Stomach (tissue), 4 donors: Measurements from ENCODE around the gene FAM124B.

Experiments
- EP300 ChIP-seq: sonication (generic); formaldehyde crosslinking; IDR thresholded peaks from one replicate; pipeline ENCODE4 v1.6.1; 2017; ENCODE audit warnings: antibody characterized with exemption
- POLR2A ChIP-seq, 4 donors: fragments of 450-650 bp; IDR thresholded peaks; one replicate each; pipeline ENCODE4 v1.6.1; 2016; ENCODE audit warnings: antibody characterized with exemption in 4 of 4, control low read depth in 2 of 4, mild to moderate bottlenecking in 1 of 4, moderate library complexity in 1 of 4
- POLR2AphosphoS5 ChIP-seq, 3 donors: sonication (generic); formaldehyde crosslinking; IDR thresholded peaks; one replicate each; pipeline ENCODE4 v1.6.1; 2016; ENCODE audit warnings: antibody characterized with exemption in 3 of 3
- TF ChIP-seq, protein P1 (sequence below), 7 experiments: fragments of 450-650 bp in 4 of 7; fragments of 200-600 bp in 3 of 7; sonication (generic) in 3 of 7; IDR thresholded peaks; one replicate each; pipeline ENCODE4 v1.5.1; 2016 to 2019; ENCODE audit warnings: antibody characterized with exemption in 7 of 7, control low read depth in 2 of 7, mild to moderate bottlenecking in 1 of 7

DNA sequence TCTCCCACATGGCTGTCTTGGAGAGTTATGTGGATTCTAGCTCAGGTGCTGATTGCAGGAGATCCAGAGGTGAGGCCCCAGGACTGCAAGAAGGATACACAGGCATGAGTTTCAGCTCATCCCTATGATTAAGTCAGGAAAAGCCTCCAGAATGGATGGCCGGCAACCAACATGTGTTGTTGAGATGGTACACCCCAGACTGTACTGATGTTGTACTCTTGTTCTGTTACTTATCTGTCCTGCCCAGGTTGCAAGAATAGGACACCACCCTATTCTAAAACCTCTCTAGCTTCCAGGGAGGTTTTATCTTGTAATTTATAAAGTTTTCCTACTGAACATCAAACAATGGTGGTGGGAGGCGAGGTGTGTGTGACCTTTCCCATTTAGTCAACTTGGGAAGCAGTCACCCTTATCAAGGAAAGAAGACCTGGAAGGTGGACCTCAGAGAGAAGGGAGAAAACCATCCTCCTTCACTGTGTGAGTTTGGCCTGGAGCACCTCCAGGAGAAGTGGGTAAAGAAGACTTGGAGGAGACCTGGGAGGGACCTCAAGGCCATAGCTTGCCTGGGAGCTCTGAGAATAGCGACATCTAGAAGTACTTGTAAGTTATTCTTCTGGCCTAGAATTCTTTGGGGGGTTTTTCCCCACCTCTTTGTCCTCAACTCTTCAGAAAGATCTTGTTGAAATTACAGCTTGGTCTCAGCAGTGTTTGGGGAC lies 8.6 kb downstream of the FAM124B start:
- TF ChIP-seq, protein P1, sequence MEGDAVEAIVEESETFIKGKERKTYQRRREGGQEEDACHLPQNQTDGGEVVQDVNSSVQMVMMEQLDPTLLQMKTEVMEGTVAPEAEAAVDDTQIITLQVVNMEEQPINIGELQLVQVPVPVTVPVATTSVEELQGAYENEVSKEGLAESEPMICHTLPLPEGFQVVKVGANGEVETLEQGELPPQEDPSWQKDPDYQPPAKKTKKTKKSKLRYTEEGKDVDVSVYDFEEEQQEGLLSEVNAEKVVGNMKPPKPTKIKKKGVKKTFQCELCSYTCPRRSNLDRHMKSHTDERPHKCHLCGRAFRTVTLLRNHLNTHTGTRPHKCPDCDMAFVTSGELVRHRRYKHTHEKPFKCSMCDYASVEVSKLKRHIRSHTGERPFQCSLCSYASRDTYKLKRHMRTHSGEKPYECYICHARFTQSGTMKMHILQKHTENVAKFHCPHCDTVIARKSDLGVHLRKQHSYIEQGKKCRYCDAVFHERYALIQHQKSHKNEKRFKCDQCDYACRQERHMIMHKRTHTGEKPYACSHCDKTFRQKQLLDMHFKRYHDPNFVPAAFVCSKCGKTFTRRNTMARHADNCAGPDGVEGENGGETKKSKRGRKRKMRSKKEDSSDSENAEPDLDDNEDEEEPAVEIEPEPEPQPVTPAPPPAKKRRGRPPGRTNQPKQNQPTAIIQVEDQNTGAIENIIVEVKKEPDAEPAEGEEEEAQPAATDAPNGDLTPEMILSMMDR (IDR thresholded peaks at IDR 0.05), result no peak
- TF ChIP-seq POLR2A (IDR thresholded peaks at IDR 0.05) (no peak), EP300 (no peak), POLR2AphosphoS5 (IDR thresholded peaks at IDR 0.05) (no peak)
